ENCODE results near the gene FBXL7. TPM values are rescaled to one million over a fixed set of nuclear protein-coding genes. Genes with fewer than 3 reads are reported as not detected.

Gene FBXL7
- total RNA-seq, 2 experiments from 2014 or later: not detected

DNA sequence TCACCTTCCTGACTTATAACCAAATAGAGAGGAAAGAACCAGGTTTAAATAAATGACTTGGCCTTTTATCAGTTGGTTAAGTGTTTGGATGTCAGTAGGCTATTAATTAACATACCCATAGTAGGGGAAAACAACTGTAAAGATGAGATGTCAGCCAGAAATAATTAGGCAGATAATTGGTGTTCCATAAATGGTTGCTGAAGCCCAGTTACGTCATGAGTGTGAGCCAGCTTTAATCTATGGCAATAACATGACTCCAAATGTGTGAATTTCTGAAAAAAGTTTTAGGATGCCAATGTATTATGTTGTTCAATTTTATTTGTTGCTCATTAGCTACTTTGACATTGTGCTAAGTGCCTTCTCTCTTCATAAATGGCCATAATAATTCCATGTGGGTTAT lies 180.5 kb downstream of the FBXL7 start:
- Histone ChIP-seq H3K9me3 (ENCODE audit: control insufficient read depth in 1 of 2, insufficient read depth in 1 of 2, low read length in 2 of 2) (peaks cover 0 to 3% of the 10 kb centered on the region in 2 experiments), H3K27ac (ENCODE audit: low read depth in 1 of 2, low read length in 2 of 2) (no peak overlapping the region), H3K27me3 (ENCODE audit: control insufficient read depth in 1 of 2, insufficient read depth in 2 of 2, low read length in 2 of 2) (no peaks in the 10 kb centered on the region), H3K4me3 (ENCODE audit: low read length) (no peak overlapping the region), H3K36me3 (ENCODE audit: insufficient read depth, low read length) (no peaks in the 10 kb centered on the region), H3K4me1 (ENCODE audit: insufficient read depth, low read length) (no peaks in the 10 kb centered on the region)
- no peak for DNase-seq
- POLR2A ChIA-PET: no interaction called here
- TF ChIP-seq, protein P1, sequence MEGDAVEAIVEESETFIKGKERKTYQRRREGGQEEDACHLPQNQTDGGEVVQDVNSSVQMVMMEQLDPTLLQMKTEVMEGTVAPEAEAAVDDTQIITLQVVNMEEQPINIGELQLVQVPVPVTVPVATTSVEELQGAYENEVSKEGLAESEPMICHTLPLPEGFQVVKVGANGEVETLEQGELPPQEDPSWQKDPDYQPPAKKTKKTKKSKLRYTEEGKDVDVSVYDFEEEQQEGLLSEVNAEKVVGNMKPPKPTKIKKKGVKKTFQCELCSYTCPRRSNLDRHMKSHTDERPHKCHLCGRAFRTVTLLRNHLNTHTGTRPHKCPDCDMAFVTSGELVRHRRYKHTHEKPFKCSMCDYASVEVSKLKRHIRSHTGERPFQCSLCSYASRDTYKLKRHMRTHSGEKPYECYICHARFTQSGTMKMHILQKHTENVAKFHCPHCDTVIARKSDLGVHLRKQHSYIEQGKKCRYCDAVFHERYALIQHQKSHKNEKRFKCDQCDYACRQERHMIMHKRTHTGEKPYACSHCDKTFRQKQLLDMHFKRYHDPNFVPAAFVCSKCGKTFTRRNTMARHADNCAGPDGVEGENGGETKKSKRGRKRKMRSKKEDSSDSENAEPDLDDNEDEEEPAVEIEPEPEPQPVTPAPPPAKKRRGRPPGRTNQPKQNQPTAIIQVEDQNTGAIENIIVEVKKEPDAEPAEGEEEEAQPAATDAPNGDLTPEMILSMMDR (IDR thresholded peaks at IDR 0.05): no peak
- H3K36me3 Mint-ChIP-seq (ENCODE audit: low read depth): no peaks in the 10 kb centered on the region
- ATAC-seq (ENCODE audit: poor library complexity): no peak
- H3K4me3 Mint-ChIP-seq: no peak overlapping the region
- CTCF ChIA-PET: interaction anchor here (1.0 kb wide), 1 partner anchor 9 kb away, joined by 4 read pairs; no protein-coding TSS in a partner anchor
- H3K27me3 Mint-ChIP-seq: no peaks in the 10 kb centered on the region
- no peaks in the 10 kb centered on the region for H3K4me1 Mint-ChIP-seq (ENCODE audit: low read depth)
- intact Hi-C loops (cut with DNase I, micrococcal nuclease): no loop called here
- no peaks in the 10 kb centered on the region for H3K9me3 Mint-ChIP-seq
- no peak overlapping the region for H3K27ac Mint-ChIP-seq

DNA sequence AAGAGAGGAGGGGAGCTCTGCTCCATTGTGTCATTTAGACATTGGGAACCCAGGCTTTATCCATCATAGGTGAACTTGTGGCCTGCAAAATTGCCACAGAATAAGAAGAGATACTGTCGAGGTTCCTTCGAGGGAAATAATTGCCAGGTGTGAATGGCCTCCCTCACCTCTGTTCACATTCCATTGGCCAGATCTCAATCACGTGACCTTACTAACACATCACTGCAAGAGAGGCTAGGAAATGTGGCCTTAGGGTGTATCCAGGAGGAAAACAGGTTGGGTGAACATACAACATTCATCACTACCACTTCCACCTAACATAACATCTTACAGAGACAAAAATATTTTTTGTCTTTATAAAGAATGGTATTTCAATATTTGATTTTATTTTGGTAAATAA lies 182.1 kb downstream of the FBXL7 start:
- H3K9me3 ChIP-seq (ENCODE audit: control insufficient read depth in 1 of 2, insufficient read depth in 1 of 2, low read length in 2 of 2): peaks cover 0 to under 1% of the 10 kb centered on the region in 2 experiments
- no peaks in the 10 kb centered on the region for H3K4me1 Mint-ChIP-seq (ENCODE audit: low read depth)
- H3K36me3 ChIP-seq (ENCODE audit: insufficient read depth, low read length): no peaks in the 10 kb centered on the region
- ChIA-PET CTCF (no interaction called here), POLR2A (no interaction called here)
- ATAC-seq (ENCODE audit: poor library complexity) (no peak), DNase-seq (no peak)
- H3K4me3 ChIP-seq (ENCODE audit: low read length): no peak overlapping the region
- no peak overlapping the region for H3K4me3 Mint-ChIP-seq
- no peaks in the 10 kb centered on the region for H3K9me3 Mint-ChIP-seq
- H3K4me1 ChIP-seq (ENCODE audit: insufficient read depth, low read length): no peaks in the 10 kb centered on the region
- intact Hi-C loops (cut with DNase I, micrococcal nuclease): no loop called here
- H3K27ac Mint-ChIP-seq: no peak overlapping the region
- H3K27ac ChIP-seq (ENCODE audit: low read depth in 1 of 2, low read length in 2 of 2): no peak overlapping the region
- no peaks in the 10 kb centered on the region for H3K27me3 Mint-ChIP-seq
- no peaks in the 10 kb centered on the region for H3K36me3 Mint-ChIP-seq (ENCODE audit: low read depth)
- TF ChIP-seq, protein P1 (IDR thresholded peaks at IDR 0.05): no peak
- H3K27me3 ChIP-seq (ENCODE audit: control insufficient read depth in 1 of 2, insufficient read depth in 2 of 2, low read length in 2 of 2): no peaks in the 10 kb centered on the region

DNA sequence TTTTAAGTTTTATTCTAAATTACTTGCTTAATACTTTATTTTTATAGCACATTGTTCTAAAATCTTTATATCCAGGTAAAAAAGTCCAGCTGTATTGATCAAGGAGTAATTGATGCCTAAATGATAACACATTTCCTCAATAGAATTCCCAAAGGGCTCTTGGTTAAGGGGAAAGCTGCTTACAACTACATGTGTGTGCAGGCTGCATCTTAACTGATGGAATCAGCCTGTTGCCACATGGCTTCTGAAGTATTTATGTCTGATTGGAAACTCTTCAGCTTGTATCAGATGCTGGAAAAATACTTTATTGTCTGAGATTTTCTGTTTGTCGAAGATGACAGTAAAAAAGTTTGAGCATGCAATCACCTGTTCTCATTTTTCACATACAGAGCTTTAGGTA lies 182.6 kb downstream of the FBXL7 start:
- H3K27me3 ChIP-seq (ENCODE audit: control insufficient read depth in 1 of 2, insufficient read depth in 2 of 2, low read length in 2 of 2): no peaks in the 10 kb centered on the region
- H3K4me1 ChIP-seq (ENCODE audit: insufficient read depth, low read length): no peaks in the 10 kb centered on the region
- ATAC-seq (ENCODE audit: poor library complexity) (no peak), DNase-seq (no peak)
- H3K4me3 ChIP-seq (ENCODE audit: low read length): no peak overlapping the region
- Mint-ChIP-seq H3K27me3 (no peaks in the 10 kb centered on the region), H3K27ac (no peak overlapping the region), H3K4me1 (ENCODE audit: low read depth) (no peaks in the 10 kb centered on the region), H3K9me3 (no peaks in the 10 kb centered on the region), H3K4me3 (no peak overlapping the region), H3K36me3 (ENCODE audit: low read depth) (no peaks in the 10 kb centered on the region)
- intact Hi-C loops (cut with DNase I, micrococcal nuclease): no loop called here
- POLR2A ChIA-PET: no interaction called here
- CTCF ChIA-PET: no interaction called here
- no peaks in the 10 kb centered on the region for H3K9me3 ChIP-seq (ENCODE audit: control insufficient read depth in 1 of 2, insufficient read depth in 1 of 2, low read length in 2 of 2)
- no peaks in the 10 kb centered on the region for H3K36me3 ChIP-seq (ENCODE audit: insufficient read depth, low read length)
- TF ChIP-seq, protein P1 (IDR thresholded peaks at IDR 0.05): no peak
- no peak overlapping the region for H3K27ac ChIP-seq (ENCODE audit: low read depth in 1 of 2, low read length in 2 of 2)
